Panc1 (cell line): Measurements from ENCODE around the gene KIAA1671. TPM values are rescaled to one million over a fixed set of nuclear protein-coding genes. Genes with fewer than 3 reads are reported as not detected.

ENCODE experiments used
- ATAC-seq: fragments of 200-7000 bp; cut with Tn5 transposase; 2 replicates; pipeline ENCODE4 v1.9.1; 2020; ENCODE audit warnings: mild to moderate bottlenecking, moderate library complexity
- BruUV-seq: library from RNA; stranded (reverse); fragments of 400-500 nt; replicated peaks from 2 replicates; lab custom pipeline; 2021; lab: Mats Ljungman, UMichigan
- CTCF ChIA-PET: fragments of 300-600 bp; sonication (Branson Sonifier 250); formaldehyde crosslinking; loops from one replicate; lab custom pipeline; 2022; ENCODE audit warnings: antibody characterized with exemption; lab: Charles Lee
- POLR2A ChIA-PET: fragments of 300-600 bp; sonication (Branson Sonifier 250); formaldehyde crosslinking; loops from one replicate; lab custom pipeline; 2022; ENCODE audit warnings: antibody characterized with exemption; lab: Charles Lee
- DNase-seq: peaks from one replicate; pipeline ENCODE4 v3.0.0-alpha.2; 2010; ENCODE audit warnings: low read depth, low spot score
- H3K27ac ChIP-seq: 2 replicates; pipeline ENCODE4 v1.5.1; 2011; ENCODE audit warnings: mild to moderate bottlenecking, low read length, inconsistent platforms
- H3K27me3 ChIP-seq: fragments of 200-500 bp; sonication (Bioruptor generic); 2 replicates; pipeline ENCODE4 v1.6.0; 2014; ENCODE audit warnings: low read length, inconsistent platforms; ENCODE audit not compliant: control insufficient read depth, insufficient read depth
- H3K36me3 ChIP-seq: fragments of 200-500 bp; sonication (Bioruptor generic); 2 replicates; pipeline ENCODE4 v1.5.1; 2014; ENCODE audit warnings: inconsistent platforms, mild to moderate bottlenecking, low read length, moderate library complexity; ENCODE audit not compliant: control insufficient read depth, insufficient read depth
- H3K4me1 ChIP-seq: 2 replicates; pipeline ENCODE4 v1.5.1; 2011; ENCODE audit warnings: inconsistent platforms, mild to moderate bottlenecking, low read length, moderate library complexity; ENCODE audit not compliant: control insufficient read depth, insufficient read depth
- H3K4me3 ChIP-seq, 2 experiments: 2 replicates each; pipeline ENCODE4 v1.5.1; 2011 to 2012; ENCODE audit warnings: low read depth in 2 of 2, low read length in 2 of 2, mild to moderate bottlenecking in 2 of 2, inconsistent platforms in 1 of 2, moderate library complexity in 1 of 2
- H3K9me3 ChIP-seq: fragments of 200-500 bp; sonication (Bioruptor generic); 2 replicates; pipeline ENCODE4 v1.5.1; 2014; ENCODE audit warnings: low read depth, mild to moderate bottlenecking, inconsistent platforms, low read length, moderate library complexity; ENCODE audit not compliant: control insufficient read depth, insufficient read depth
- POLR2AphosphoS5 ChIP-seq: IDR thresholded peaks from 2 replicates; pipeline ENCODE4 v1.6.1; 2012; ENCODE audit warnings: mild to moderate bottlenecking, low read depth, low read length, moderate library complexity
- SIN3A ChIP-seq: IDR thresholded peaks from 2 replicates; pipeline ENCODE4 v1.6.1; 2012; ENCODE audit warnings: low read depth, mild to moderate bottlenecking, low read length, moderate library complexity, borderline replicate concordance; ENCODE audit not compliant: insufficient read depth
- TCF7L2 ChIP-seq: IDR thresholded peaks from 2 replicates; pipeline ENCODE4 v1.6.1; 2011; ENCODE audit warnings: mild to moderate bottlenecking, low read depth, low read length, inconsistent platforms
- in situ Hi-C: cut with HindIII; loops from 2 replicates; pipeline ENCODE4 v1.10.0; 2016; ENCODE audit warnings: low sequenced_read_pairs, low pct_unique_long_range_greater_than_20kb
- intact Hi-C: fragments of 100-400 bp; cut with micrococcal nuclease; formaldehyde crosslinking; loops from one replicate; pipeline ENCODE4 v1.10.0; 2022; ENCODE audit not compliant: unreplicated experiment
- total RNA-seq: library from RNA; stranded (reverse); gene quantifications from one replicate; pipeline ENCODE4 v1.2.1, GENCODE V29; 2021; ENCODE audit not compliant: unreplicated experiment
- TF ChIP-seq, protein P1 (sequence below): fragments of 450-650 bp; IDR thresholded peaks from 2 replicates; pipeline ENCODE4 v1.5.1; 2017; ENCODE audit warnings: mild to moderate bottlenecking
- TF ChIP-seq, protein P2 (sequence below), 2 experiments: IDR thresholded peaks; 2 replicates each; pipeline ENCODE4 v1.6.1; 2011 to 2012; ENCODE audit warnings: low read depth in 2 of 2, control low read depth in 1 of 2, low read length in 1 of 2, mild to moderate bottlenecking in 1 of 2, moderate library complexity in 1 of 2; ENCODE audit not compliant: insufficient read depth in 1 of 2

KIAA1671 gene
- total RNA-seq, 1 experiment from 2014 or later = 48.1 TPM

DNA sequence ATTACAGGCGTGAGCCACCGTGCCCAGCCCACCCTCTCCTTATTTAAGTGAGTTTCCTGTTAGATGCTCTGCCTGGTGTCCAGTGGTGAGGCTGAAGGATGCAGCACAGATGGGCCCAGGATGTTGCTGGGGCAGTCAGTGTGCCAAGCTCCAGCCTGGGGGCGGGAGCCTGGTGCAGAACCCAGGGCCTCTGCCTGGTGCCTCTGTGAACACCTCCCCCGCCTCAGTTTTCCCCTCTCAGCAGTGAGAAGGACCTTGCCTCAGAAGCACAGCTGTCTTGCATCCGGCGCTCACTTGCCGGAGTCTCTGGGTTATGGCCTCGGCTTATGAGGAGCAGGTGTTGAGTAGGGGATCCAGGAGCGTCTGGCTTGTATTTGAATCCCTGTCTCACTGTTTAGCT is 116.2 kb downstream of the KIAA1671 start:
- intact Hi-C loops = no loop called here
- Histone ChIP-seq H3K4me3 (no peak overlapping the region), H3K27ac (no peak overlapping the region), H3K9me3 (no peaks in the 10 kb centered on the region), H3K27me3 (no peaks in the 10 kb centered on the region), H3K36me3 (no peaks in the 10 kb centered on the region), H3K4me1 (no peaks in the 10 kb centered on the region)
- ATAC-seq = no peak
- in situ Hi-C loops = no loop called here
- no peak for DNase-seq
- ChIA-PET CTCF (no interaction called here), POLR2A (no interaction called here)
- BruUV-seq = no TSS peak
- no peak for TF ChIP-seq SIN3A
- TF ChIP-seq, protein P1, sequence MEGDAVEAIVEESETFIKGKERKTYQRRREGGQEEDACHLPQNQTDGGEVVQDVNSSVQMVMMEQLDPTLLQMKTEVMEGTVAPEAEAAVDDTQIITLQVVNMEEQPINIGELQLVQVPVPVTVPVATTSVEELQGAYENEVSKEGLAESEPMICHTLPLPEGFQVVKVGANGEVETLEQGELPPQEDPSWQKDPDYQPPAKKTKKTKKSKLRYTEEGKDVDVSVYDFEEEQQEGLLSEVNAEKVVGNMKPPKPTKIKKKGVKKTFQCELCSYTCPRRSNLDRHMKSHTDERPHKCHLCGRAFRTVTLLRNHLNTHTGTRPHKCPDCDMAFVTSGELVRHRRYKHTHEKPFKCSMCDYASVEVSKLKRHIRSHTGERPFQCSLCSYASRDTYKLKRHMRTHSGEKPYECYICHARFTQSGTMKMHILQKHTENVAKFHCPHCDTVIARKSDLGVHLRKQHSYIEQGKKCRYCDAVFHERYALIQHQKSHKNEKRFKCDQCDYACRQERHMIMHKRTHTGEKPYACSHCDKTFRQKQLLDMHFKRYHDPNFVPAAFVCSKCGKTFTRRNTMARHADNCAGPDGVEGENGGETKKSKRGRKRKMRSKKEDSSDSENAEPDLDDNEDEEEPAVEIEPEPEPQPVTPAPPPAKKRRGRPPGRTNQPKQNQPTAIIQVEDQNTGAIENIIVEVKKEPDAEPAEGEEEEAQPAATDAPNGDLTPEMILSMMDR = no peak
- TF ChIP-seq, protein P2, sequence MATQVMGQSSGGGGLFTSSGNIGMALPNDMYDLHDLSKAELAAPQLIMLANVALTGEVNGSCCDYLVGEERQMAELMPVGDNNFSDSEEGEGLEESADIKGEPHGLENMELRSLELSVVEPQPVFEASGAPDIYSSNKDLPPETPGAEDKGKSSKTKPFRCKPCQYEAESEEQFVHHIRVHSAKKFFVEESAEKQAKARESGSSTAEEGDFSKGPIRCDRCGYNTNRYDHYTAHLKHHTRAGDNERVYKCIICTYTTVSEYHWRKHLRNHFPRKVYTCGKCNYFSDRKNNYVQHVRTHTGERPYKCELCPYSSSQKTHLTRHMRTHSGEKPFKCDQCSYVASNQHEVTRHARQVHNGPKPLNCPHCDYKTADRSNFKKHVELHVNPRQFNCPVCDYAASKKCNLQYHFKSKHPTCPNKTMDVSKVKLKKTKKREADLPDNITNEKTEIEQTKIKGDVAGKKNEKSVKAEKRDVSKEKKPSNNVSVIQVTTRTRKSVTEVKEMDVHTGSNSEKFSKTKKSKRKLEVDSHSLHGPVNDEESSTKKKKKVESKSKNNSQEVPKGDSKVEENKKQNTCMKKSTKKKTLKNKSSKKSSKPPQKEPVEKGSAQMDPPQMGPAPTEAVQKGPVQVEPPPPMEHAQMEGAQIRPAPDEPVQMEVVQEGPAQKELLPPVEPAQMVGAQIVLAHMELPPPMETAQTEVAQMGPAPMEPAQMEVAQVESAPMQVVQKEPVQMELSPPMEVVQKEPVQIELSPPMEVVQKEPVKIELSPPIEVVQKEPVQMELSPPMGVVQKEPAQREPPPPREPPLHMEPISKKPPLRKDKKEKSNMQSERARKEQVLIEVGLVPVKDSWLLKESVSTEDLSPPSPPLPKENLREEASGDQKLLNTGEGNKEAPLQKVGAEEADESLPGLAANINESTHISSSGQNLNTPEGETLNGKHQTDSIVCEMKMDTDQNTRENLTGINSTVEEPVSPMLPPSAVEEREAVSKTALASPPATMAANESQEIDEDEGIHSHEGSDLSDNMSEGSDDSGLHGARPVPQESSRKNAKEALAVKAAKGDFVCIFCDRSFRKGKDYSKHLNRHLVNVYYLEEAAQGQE (IDR thresholded peaks at IDR 0.05; ENCODE audit: insufficient read depth in 1 of 2, low read depth in 2 of 2, low read length in 1 of 2) = no peak
- no peak for TF ChIP-seq TCF7L2
- TF ChIP-seq POLR2AphosphoS5 = no peak

DNA sequence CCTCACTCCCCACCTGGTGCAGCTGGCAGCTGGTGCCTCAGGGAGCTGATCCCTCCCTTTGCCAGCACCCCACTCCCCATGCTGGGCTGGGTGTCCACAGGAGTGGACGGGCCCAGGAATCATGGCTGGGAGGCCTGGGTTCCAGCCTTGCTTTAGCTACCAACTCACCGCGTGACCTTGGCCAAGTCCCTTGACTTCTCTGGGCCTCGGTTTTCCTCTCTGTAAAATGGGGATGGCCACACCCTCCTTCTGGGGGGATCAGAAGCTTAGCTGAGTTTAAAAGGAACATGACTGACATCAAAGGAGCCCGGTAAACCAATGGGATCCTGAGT is 116.9 kb downstream of the KIAA1671 start:
- TF ChIP-seq TCF7L2 (no peak), POLR2AphosphoS5 (no peak), SIN3A (no peak)
- TF ChIP-seq, protein P1 = no peak
- TF ChIP-seq, protein P2 (IDR thresholded peaks at IDR 0.05; ENCODE audit: insufficient read depth in 1 of 2, low read depth in 2 of 2, low read length in 1 of 2) = no peak
- H3K9me3 ChIP-seq = no peaks in the 10 kb centered on the region
- H3K27ac ChIP-seq = no peak overlapping the region
- in situ Hi-C loops = no loop called here
- no TSS peak for BruUV-seq
- H3K4me3 ChIP-seq = no peak overlapping the region
- DNase-seq (no peak), ATAC-seq (no peak)
- H3K27me3 ChIP-seq = no peaks in the 10 kb centered on the region
- intact Hi-C loops = no loop called here
- H3K36me3 ChIP-seq = no peaks in the 10 kb centered on the region
- ChIA-PET POLR2A (no interaction called here), CTCF (no interaction called here)
- H3K4me1 ChIP-seq = no peaks in the 10 kb centered on the region
